Endothelial cell of umbilical vein (primary cell): Measurements from ENCODE around the gene C6orf141. TPM values are rescaled to one million over a fixed set of nuclear protein-coding genes. Genes with fewer than 3 reads are reported as not detected.
A peak's percentile ranks its signal among the peaks of the same experiment; 100 is the strongest.

Experiments used
- Bru-seq: library from RNA; stranded (reverse); fragments of 400-500 nt; gene quantifications from one replicate; lab custom pipeline; 2021; lab: Mats Ljungman, UMichigan
- BruChase-seq, 2 experiments: library from RNA; stranded (reverse); fragments of 400-500 nt; gene quantifications; one replicate each; lab custom pipeline; 2021; lab: Mats Ljungman, UMichigan
- BruUV-seq: library from RNA; stranded (reverse); fragments of 400-500 nt; replicated peaks from 2 replicates; lab custom pipeline; 2021; lab: Mats Ljungman, UMichigan
- CTCF ChIA-PET: fragments of 300-600, 350-600 bp; sonication (Branson Sonifier 250); formaldehyde crosslinking; loops from one replicate; lab custom pipeline; 2021; ENCODE audit warnings: antibody characterized with exemption, inconsistent platforms; lab: Charles Lee
- POLR2A ChIA-PET: fragments of 300-600, 350-600 bp; sonication (Branson Sonifier 250); formaldehyde crosslinking; loops from one replicate; lab custom pipeline; 2021; ENCODE audit warnings: antibody characterized with exemption, inconsistent platforms; lab: Charles Lee
- DNase-seq: peaks from one replicate; pipeline ENCODE4 v3.0.0-alpha.2; 2011; ENCODE audit warnings: low read depth, low spot score
- FAIRE-seq: peaks from 2 replicates; lab custom pipeline; 2011; peaks lifted over from hg19 to GRCh38; lab: Jason Lieb, UNC
- H2AFZ ChIP-seq: 2 replicates; pipeline ENCODE4 v1.6.0; 2012; ENCODE audit warnings: low read depth, low read length, control low read depth, inconsistent platforms
- H3K27ac ChIP-seq: 2 replicates; pipeline ENCODE4 v1.5.1; 2011; ENCODE audit warnings: low read depth, mild to moderate bottlenecking, control low read depth, low read length, moderate library complexity; ENCODE audit not compliant: insufficient read depth
- H3K27me3 ChIP-seq, 2 experiments: 2 replicates each; pipeline versions ENCODE4 v1.6.0 to v1.6.1; 2011; ENCODE audit warnings: low read length in 2 of 2, mixed read lengths in 1 of 2; ENCODE audit not compliant: control insufficient read depth in 2 of 2, insufficient read depth in 2 of 2
- H3K36me3 ChIP-seq, 2 experiments: 2 replicates in 1 of 2; 3 replicates in 1 of 2; pipeline ENCODE4 v1.5.1; 2011; ENCODE audit warnings: low read length in 2 of 2, mild to moderate bottlenecking in 1 of 2, moderate library complexity in 1 of 2; ENCODE audit not compliant: control insufficient read depth in 2 of 2, insufficient read depth in 2 of 2; ENCODE audit errors: extremely low read depth in 1 of 2
- H3K4me1 ChIP-seq: 3 replicates; pipeline ENCODE4 v1.5.1; 2011; ENCODE audit warnings: mild to moderate bottlenecking, low read length; ENCODE audit not compliant: control insufficient read depth, insufficient read depth; ENCODE audit errors: extremely low read depth
- H3K4me2 ChIP-seq: 2 replicates; pipeline ENCODE4 v1.6.1; 2011; ENCODE audit warnings: low read length, control low read depth, mixed read lengths; ENCODE audit not compliant: insufficient read depth
- H3K4me3 ChIP-seq, 3 experiments: fragments of 200-600 bp in 1 of 3; sonication (generic), shearing (Covaris generic) in 1 of 3; replicated peaks in 1 of 3; 2 replicates each; pipeline ENCODE4 v1.5.1; 2011 to 2016; ENCODE audit warnings: control low read depth in 3 of 3, low read length in 3 of 3, mild to moderate bottlenecking in 2 of 3, inconsistent platforms in 1 of 3, low read depth in 1 of 3, moderate library complexity in 1 of 3; ENCODE audit not compliant: insufficient read depth in 1 of 3
- H3K79me2 ChIP-seq: 2 replicates; pipeline ENCODE4 v1.6.0; 2012; ENCODE audit warnings: low read length, inconsistent platforms; ENCODE audit not compliant: control insufficient read depth, insufficient read depth
- H3K9ac ChIP-seq: replicated peaks from 2 replicates; pipeline ENCODE3; 2011; ENCODE audit warnings: low read length, control low read depth; ENCODE audit not compliant: insufficient read depth; ENCODE audit errors: extremely low read depth
- H3K9me1 ChIP-seq: replicated peaks from 3 replicates; pipeline ENCODE4 v1.6.0; 2011; ENCODE audit warnings: mild to moderate bottlenecking, low read length; ENCODE audit not compliant: control insufficient read depth, insufficient read depth; ENCODE audit errors: extremely low read depth
- H3K9me3 ChIP-seq: replicated peaks from 2 replicates; pipeline ENCODE4 v1.5.1; 2012; ENCODE audit warnings: low read length, inconsistent platforms; ENCODE audit not compliant: control insufficient read depth, insufficient read depth
- H4K20me1 ChIP-seq: replicated peaks from 2 replicates; pipeline ENCODE3; 2011; ENCODE audit warnings: mild to moderate bottlenecking, low read length; ENCODE audit not compliant: control insufficient read depth, insufficient read depth; ENCODE audit errors: extremely low read depth
- CTCF ChIP-seq, 2 donors: IDR thresholded peaks; 1 replicate in 1 of 2; 2 replicates in 1 of 2; pipeline ENCODE4 v1.5.1; 2011; ENCODE audit warnings: low read length in 2 of 2, mild to moderate bottlenecking in 2 of 2, moderate library complexity in 2 of 2, control low read depth in 1 of 2, inconsistent platforms in 1 of 2, low read depth in 1 of 2; ENCODE audit not compliant: insufficient read depth in 1 of 2; ENCODE audit errors: extremely low read depth in 1 of 2
- EZH2 ChIP-seq: IDR thresholded peaks from 2 replicates; pipeline ENCODE4 v1.6.1; 2012; ENCODE audit warnings: borderline replicate concordance, low read depth, mild to moderate bottlenecking, moderate library complexity, low read length, inconsistent platforms; ENCODE audit not compliant: severe bottlenecking
- FOS ChIP-seq: IDR thresholded peaks from 2 replicates; pipeline ENCODE4 v1.6.1; 2011; ENCODE audit warnings: mild to moderate bottlenecking, low read length, moderate library complexity, borderline replicate concordance; ENCODE audit not compliant: insufficient read depth
- GATA2 ChIP-seq: IDR thresholded peaks from 2 replicates; pipeline ENCODE4 v1.7.0; 2011; ENCODE audit warnings: low read depth, mild to moderate bottlenecking, moderate library complexity, mixed read lengths, low read length; ENCODE audit not compliant: insufficient read length, insufficient read depth
- JUN ChIP-seq: IDR thresholded peaks from 2 replicates; pipeline ENCODE4 v1.6.1; 2011; ENCODE audit warnings: borderline replicate concordance, low read depth; ENCODE audit not compliant: insufficient read length, insufficient read depth
- MAX ChIP-seq: IDR thresholded peaks from 2 replicates; pipeline ENCODE4 v1.6.1; 2011; ENCODE audit not compliant: insufficient read depth, insufficient read length
- MYC ChIP-seq: IDR thresholded peaks from one replicate; pipeline ENCODE4 v1.6.1; 2011; ENCODE audit warnings: mild to moderate bottlenecking, low read depth, low read length
- POLR2A ChIP-seq: IDR thresholded peaks from 2 replicates; pipeline ENCODE4 v1.6.1; 2012; ENCODE audit warnings: low read depth, mild to moderate bottlenecking, control low read depth, low read length
- POLR2AphosphoS5 ChIP-seq: IDR thresholded peaks from 2 replicates; pipeline ENCODE4 v1.6.1; 2012; ENCODE audit warnings: low read depth, mild to moderate bottlenecking, control low read depth, low read length, moderate library complexity; ENCODE audit not compliant: insufficient read depth
- dilution Hi-C: fragments of 300-500 bp; cut with MboI; formaldehyde crosslinking; loops from one replicate; pipeline ENCODE4 v1.15.0; 2019; ENCODE audit warnings: low sequenced_read_pairs; ENCODE audit not compliant: extremely low pct_ligation_motif_present
- intact Hi-C: fragments of 100-400 bp; cut with micrococcal nuclease; formaldehyde crosslinking; loops from one replicate; pipeline ENCODE4 v1.10.0; 2022
- long read RNA-seq: library from polyadenylated mRNA; stranded (forward); transcript quantifications from one replicate; pipeline ENCODE4 v2.0.0, GENCODE V29; 2021
- polyA minus RNA-seq, 3 experiments: library from RNA; depleted of rRNA, polyadenylated mRNA; stranded (reverse); fragments of >200 nt; gene quantifications; 1 replicate in 1 of 3; 2 replicates in 2 of 3; pipeline ENCODE4 v1.2.3, GENCODE V29; 2011
- polyA plus RNA-seq, 4 experiments: library from polyadenylated mRNA; depleted of rRNA in 3 of 4; stranded (reverse) in 3 of 4; unstranded in 1 of 4; fragments of >200 nt; gene quantifications; 2 replicates each; pipeline versions ENCODE4 v1.2.1 to v1.2.3, GENCODE V29; 2011 to 2012; ENCODE audit warnings: missing spikeins in 1 of 4
- total RNA-seq: library from RNA; stranded (reverse); gene quantifications from 2 replicates; pipeline ENCODE4 v1.2.3, GENCODE V29; 2021

Gene C6orf141
- total RNA-seq (13.7 and 15.5 TPM in 2 replicates), polyA plus RNA-seq (4.1 and 5.7 TPM in 2 replicates), polyA minus RNA-seq (1.9 and 4.3 TPM in 2 replicates), Bru-seq, nascent RNA (percentile 67 among the genes with signal in this experiment), BruChase-seq, experiment 1, labeled RNA remaining after a 6-hour chase (percentile 60 among the genes with signal in this experiment), BruChase-seq, experiment 2, labeled RNA remaining after a 2-hour chase (percentile 78 among the genes with signal in this experiment)
- 2.6 and 4.9 TPM in 2 replicates for polyA plus RNA-seq (2011; cell fraction: cytosol; rRNA removed)
- 30.8 and 40.7 TPM in 2 replicates for polyA plus RNA-seq (2011; cell fraction: nucleus; rRNA removed)
- 13.3 and 14.2 TPM in 2 replicates for polyA plus RNA-seq (2012)
- polyA minus RNA-seq (2011; cell fraction: cytosol; rRNA and poly(A)+ RNA removed) = not detected
- 8.2 and 8.5 TPM in 2 replicates for polyA minus RNA-seq (2011; cell fraction: nucleus; rRNA and poly(A)+ RNA removed)
- long read RNA-seq, partial matches to known transcripts = 10 of 30 reads
- long read RNA-seq, other reads (novel, unspliced or antisense) = 15 of 30 reads

GRCh38 chr6:49550492-49551077, at the start of gene C6orf141:
Gene C6orf141 (plus strand): TSS chr6:49550668. CDS start chr6:49550793, 125 bp downstream.
- H3K79me2 ChIP-seq = peaks cover 19% of the 10 kb centered on the region
- peak within 1 kb of the TSS; percentile 51 to 71 (median 59) for H3K4me3 ChIP-seq
- H3K36me3 ChIP-seq = no peaks in the 10 kb centered on the region
- TF ChIP-seq CTCF (IDR thresholded peaks at IDR 0.05; ENCODE audit: extremely low read depth in 1 of 2, insufficient read depth in 1 of 2, low read depth in 1 of 2, low read length in 2 of 2) (no peak), JUN (no peak), POLR2AphosphoS5 (no peak), GATA2 (no peak), MAX (no peak), EZH2 (no peak), FOS (no peak), MYC (no peak), POLR2A (no peak)
- dilution Hi-C loops (no loop called here), intact Hi-C loops (loop anchor here (1.0 to 5.0 kb wide), 4 partner anchors 16 to 223 kb away; no protein-coding TSS in a partner anchor)
- peak within 1 kb of the TSS; percentile 67 for H3K9ac ChIP-seq
- peaks cover 24% of the 10 kb centered on the region for H3K4me1 ChIP-seq
- no peaks in the 10 kb centered on the region for H3K9me1 ChIP-seq
- no peaks in the 10 kb centered on the region for H3K9me3 ChIP-seq
- H2AFZ ChIP-seq = peak within 1 kb of the TSS; percentile 83
- H3K4me2 ChIP-seq = peak within 1 kb of the TSS; percentile 79
- H4K20me1 ChIP-seq = no peaks in the 10 kb centered on the region
- CTCF ChIA-PET = interaction anchor here (0.6 to 6.8 kb wide), 10 partner anchors 9 to 56 kb away, joined by 3 to 80 read pairs (median 5); no protein-coding TSS in a partner anchor
- FAIRE-seq = no peak
- H3K27ac ChIP-seq = peak within 1 kb of the TSS; percentile 11
- POLR2A ChIA-PET = no interaction called here
- peak; percentile 24 for DNase-seq
- peaks cover 0 to 3% of the 10 kb centered on the region in 2 experiments for H3K27me3 ChIP-seq
- BruUV-seq = no TSS peak
